Esophagus muscularis mucosa (tissue), 4 donors: ENCODE results near the gene MAN1A2. TPM values are rescaled to one million over a fixed set of nuclear protein-coding genes. Genes with fewer than 3 reads are reported as not detected.

Experiments used
- DNase-seq: peaks from one replicate; pipeline ENCODE4 v3.0.0-alpha.2; 2017; ENCODE audit errors: extremely low spot score
- H3K27ac ChIP-seq, 4 donors: fragments of 200-600 bp; sonication (generic); replicated peaks in 1 of 4; 1 replicate in 3 of 4; 2 replicates in 1 of 4; pipeline ENCODE4 v1.5.1; 2016 to 2019; ENCODE audit warnings: mild to moderate bottlenecking in 1 of 4
- H3K27me3 ChIP-seq, 4 donors: fragments of 200-600 bp; sonication (generic); one replicate each; pipeline versions ENCODE4 v1.5.1 to v1.6.0; 2016 to 2019
- H3K36me3 ChIP-seq, 4 donors: fragments of 200-600 bp; sonication (generic); one replicate each; pipeline ENCODE4 v1.5.1; 2016 to 2019
- H3K4me1 ChIP-seq, 4 donors: fragments of 200-600 bp; sonication (generic); one replicate each; pipeline ENCODE4 v1.5.1; 2016 to 2019
- H3K4me3 ChIP-seq, 4 donors: fragments of 200-600 bp; sonication (generic); 1 replicate in 2 of 4; 2 replicates in 2 of 4; pipeline ENCODE4 v1.5.1; 2016 to 2019; ENCODE audit warnings: mild to moderate bottlenecking in 4 of 4, moderate library complexity in 1 of 4
- H3K9me3 ChIP-seq, 4 donors: fragments of 200-600 bp; sonication (generic); 1 replicate in 3 of 4; 2 replicates in 1 of 4; pipeline ENCODE4 v1.5.1; 2016 to 2019
- EP300 ChIP-seq: sonication (generic); formaldehyde crosslinking; IDR thresholded peaks from one replicate; pipeline ENCODE4 v1.6.1; 2017; ENCODE audit warnings: antibody characterized with exemption
- POLR2A ChIP-seq: fragments of 450-650 bp; IDR thresholded peaks from one replicate; pipeline ENCODE4 v1.6.1; 2017; ENCODE audit warnings: antibody characterized with exemption, moderate library complexity, mild to moderate bottlenecking, low read depth
- POLR2AphosphoS5 ChIP-seq, 2 donors: sonication (generic); formaldehyde crosslinking; IDR thresholded peaks; one replicate each; pipeline ENCODE4 v1.6.1; 2017; ENCODE audit warnings: antibody characterized with exemption in 2 of 2
- WGBS: methylation state at CpG from one replicate; pipeline ENCODE4 v1.1.5; 2018; 5-methylcytosine and 5-hydroxymethylcytosine counted together
- intact Hi-C: fragments of 100-400 bp; cut with DNase I; formaldehyde crosslinking; loops from one replicate; pipeline ENCODE4 v1.15.1; 2023
- total RNA-seq, 4 donors: library from RNA; depleted of rRNA; stranded (reverse); fragments of >200 nt; gene quantifications; one replicate each; pipeline versions ENCODE4 v1.1.0 to v1.2.1, GENCODE V29; 2016
- TF ChIP-seq, protein P1 (sequence below), 3 experiments: fragments of 200-600 bp in 2 of 3; fragments of 450-650 bp in 1 of 3; sonication (generic) in 2 of 3; IDR thresholded peaks; one replicate each; pipeline ENCODE4 v1.5.1; 2017 to 2019; ENCODE audit warnings: antibody characterized with exemption in 3 of 3, mild to moderate bottlenecking in 2 of 3, moderate library complexity in 1 of 3

Gene MAN1A2
- total RNA-seq, 4 donors from 2014 or later = 45.4 to 51.7 (median 48.3) TPM

DNA sequence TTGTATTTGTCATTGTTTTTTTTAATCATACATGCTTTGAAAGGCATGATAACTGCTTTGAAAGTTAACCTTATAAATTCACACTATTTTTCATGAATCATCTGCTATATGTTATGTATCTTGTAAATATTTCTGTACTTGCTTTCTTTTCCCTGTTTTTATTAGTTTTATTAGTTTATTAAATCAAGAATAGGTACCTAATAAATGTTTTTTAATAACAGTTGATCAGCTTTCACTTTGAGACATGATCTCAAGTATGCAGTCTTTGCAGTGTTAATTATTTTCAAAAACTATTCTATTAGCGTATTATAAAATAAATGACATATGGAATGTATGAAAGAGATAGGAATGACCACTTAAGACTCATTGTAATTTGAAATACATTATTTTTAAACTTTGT lies 127.8 kb downstream of the MAN1A2 start:
- H3K27me3 ChIP-seq = no peaks in the 10 kb centered on the region
- no peak overlapping the region for H3K4me3 ChIP-seq
- H3K36me3 ChIP-seq = peaks cover 0 to 32% (median 2%) of the 10 kb centered on the region in 4 donors
- 87% methylated on average over 1 of the region's 1 CpG for WGBS
- no peaks in the 10 kb centered on the region for H3K9me3 ChIP-seq
- no peak for DNase-seq
- intact Hi-C loops = no loop called here
- no peaks in the 10 kb centered on the region for H3K4me1 ChIP-seq
- TF ChIP-seq EP300 (no peak), POLR2A (no peak), POLR2AphosphoS5 (IDR thresholded peaks at IDR 0.05) (no peak)
- H3K27ac ChIP-seq = no peak overlapping the region

DNA sequence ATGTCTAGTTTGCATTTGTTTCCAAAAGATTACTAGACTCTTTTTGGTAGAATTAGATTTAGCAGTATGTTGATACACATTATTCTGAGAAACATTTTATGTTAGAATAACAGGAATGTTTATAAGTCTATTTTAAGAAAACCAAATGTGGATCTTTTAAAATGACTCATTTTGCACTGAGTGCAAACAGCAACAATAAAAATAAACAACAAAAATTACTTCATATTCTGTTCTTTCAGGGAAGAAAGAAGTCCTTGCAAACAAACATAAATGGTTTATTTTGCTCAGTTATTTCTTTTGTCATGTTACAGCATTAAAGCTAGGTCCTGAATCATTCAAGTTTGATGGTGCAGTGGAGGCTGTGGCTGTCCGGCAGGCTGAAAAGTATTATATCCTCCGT lies 131.8 kb downstream of the MAN1A2 start:
- peaks cover 0 to 25% (median 9%) of the 10 kb centered on the region in 4 donors for H3K36me3 ChIP-seq
- H3K27ac ChIP-seq = no peak overlapping the region
- no peak for DNase-seq
- H3K9me3 ChIP-seq = no peaks in the 10 kb centered on the region
- no peaks in the 10 kb centered on the region for H3K27me3 ChIP-seq
- no peak overlapping the region for H3K4me3 ChIP-seq
- H3K4me1 ChIP-seq = peaks cover 0 to 11% (median 0%) of the 10 kb centered on the region in 4 donors
- no peak for TF ChIP-seq POLR2AphosphoS5 (IDR thresholded peaks at IDR 0.05)
- TF ChIP-seq, protein P1, sequence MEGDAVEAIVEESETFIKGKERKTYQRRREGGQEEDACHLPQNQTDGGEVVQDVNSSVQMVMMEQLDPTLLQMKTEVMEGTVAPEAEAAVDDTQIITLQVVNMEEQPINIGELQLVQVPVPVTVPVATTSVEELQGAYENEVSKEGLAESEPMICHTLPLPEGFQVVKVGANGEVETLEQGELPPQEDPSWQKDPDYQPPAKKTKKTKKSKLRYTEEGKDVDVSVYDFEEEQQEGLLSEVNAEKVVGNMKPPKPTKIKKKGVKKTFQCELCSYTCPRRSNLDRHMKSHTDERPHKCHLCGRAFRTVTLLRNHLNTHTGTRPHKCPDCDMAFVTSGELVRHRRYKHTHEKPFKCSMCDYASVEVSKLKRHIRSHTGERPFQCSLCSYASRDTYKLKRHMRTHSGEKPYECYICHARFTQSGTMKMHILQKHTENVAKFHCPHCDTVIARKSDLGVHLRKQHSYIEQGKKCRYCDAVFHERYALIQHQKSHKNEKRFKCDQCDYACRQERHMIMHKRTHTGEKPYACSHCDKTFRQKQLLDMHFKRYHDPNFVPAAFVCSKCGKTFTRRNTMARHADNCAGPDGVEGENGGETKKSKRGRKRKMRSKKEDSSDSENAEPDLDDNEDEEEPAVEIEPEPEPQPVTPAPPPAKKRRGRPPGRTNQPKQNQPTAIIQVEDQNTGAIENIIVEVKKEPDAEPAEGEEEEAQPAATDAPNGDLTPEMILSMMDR (IDR thresholded peaks at IDR 0.05) = no peak
- no peak for TF ChIP-seq EP300
- no peak for TF ChIP-seq POLR2A
- intact Hi-C loops = no loop called here
- 89% methylated on average over 2 of the region's 2 CpGs for WGBS

DNA sequence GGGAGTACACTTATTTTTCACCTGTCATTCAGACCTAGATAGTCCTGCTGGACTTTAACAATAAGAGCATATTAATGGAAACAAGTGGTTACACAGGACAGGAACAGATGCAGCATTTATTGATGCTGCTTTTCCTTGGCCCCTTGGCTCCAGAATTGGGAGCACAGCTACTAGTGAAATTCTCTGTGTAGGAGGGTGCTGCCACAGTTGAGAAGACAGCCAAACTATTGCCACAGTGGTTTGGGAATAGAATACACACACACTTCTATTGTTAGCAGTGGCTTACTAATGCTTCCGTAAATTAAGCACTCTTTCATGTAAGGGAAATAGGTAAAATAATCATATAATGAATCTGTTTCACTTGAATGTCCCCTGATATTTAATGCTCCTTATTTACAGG lies 133.3 kb downstream of the MAN1A2 start:
- DNase-seq = no peak
- H3K9me3 ChIP-seq = no peaks in the 10 kb centered on the region
- H3K36me3 ChIP-seq = peaks cover 0 to 30% (median 11%) of the 10 kb centered on the region in 4 donors
- H3K27ac ChIP-seq = no peak overlapping the region
- no peaks in the 10 kb centered on the region for H3K27me3 ChIP-seq
- TF ChIP-seq POLR2A (no peak), EP300 (no peak), POLR2AphosphoS5 (IDR thresholded peaks at IDR 0.05) (no peak)
- TF ChIP-seq, protein P1 (IDR thresholded peaks at IDR 0.05) = no peak
- 89% methylated on average over 1 of the region's 1 CpG for WGBS
- intact Hi-C loops = no loop called here
- H3K4me3 ChIP-seq = no peak overlapping the region
- H3K4me1 ChIP-seq = peaks cover 0 to 11% (median 0%) of the 10 kb centered on the region in 4 donors

GRCh38 chr1:117501281-117501680 lies 134.0 kb downstream of the MAN1A2 start:
- Histone ChIP-seq H3K27me3 (no peaks in the 10 kb centered on the region), H3K36me3 (peaks cover 0 to 33% (median 11%) of the 10 kb centered on the region in 4 donors), H3K4me1 (peaks cover 0 to 11% (median 0%) of the 10 kb centered on the region in 4 donors), H3K9me3 (no peaks in the 10 kb centered on the region), H3K4me3 (no peak overlapping the region), H3K27ac (no peak overlapping the region)
- no peak for DNase-seq
- 81% methylated on average over 3 of the region's 3 CpGs for WGBS
- TF ChIP-seq, protein P1 (IDR thresholded peaks at IDR 0.05) = no peak
- TF ChIP-seq POLR2AphosphoS5 (IDR thresholded peaks at IDR 0.05) (no peak), EP300 (no peak), POLR2A (no peak)
- intact Hi-C loops = no loop called here

GRCh38 chr1:117511273-117511672 lies 144.0 kb downstream of the MAN1A2 start:
- Histone ChIP-seq H3K36me3 (peaks cover under 1 to 8% (median 5%) of the 10 kb centered on the region in 4 donors), H3K9me3 (no peaks in the 10 kb centered on the region), H3K4me3 (no peak overlapping the region), H3K4me1 (no peaks in the 10 kb centered on the region), H3K27ac (no peak overlapping the region), H3K27me3 (no peaks in the 10 kb centered on the region)
- TF ChIP-seq POLR2AphosphoS5 (IDR thresholded peaks at IDR 0.05) (no peak), POLR2A (no peak), EP300 (no peak)
- TF ChIP-seq, protein P1 (IDR thresholded peaks at IDR 0.05) = no peak
- intact Hi-C loops = loop anchor here (5.0 to 10.0 kb wide), 2 partner anchors 246 to 384 kb away; no protein-coding TSS in a partner anchor
- 83% methylated on average over 3 of the region's 3 CpGs for WGBS
- DNase-seq = no peak
